GM21717 (cell line): ENCODE measurements around the gene HSD17B13.

ENCODE experiments used
- ATAC-seq: cut with Tn5 transposase; IDR thresholded peaks from one replicate; pipeline ENCODE4 v1.9.1; 2021; ENCODE audit warnings: mild to moderate bottlenecking, moderate library complexity; ENCODE audit not compliant: unreplicated experiment

The HSD17B13 gene

GRCh38 chr4:87270144-87270543, 52.5 kb downstream of the HSD17B13 start:
- ATAC-seq, result no peak

DNA sequence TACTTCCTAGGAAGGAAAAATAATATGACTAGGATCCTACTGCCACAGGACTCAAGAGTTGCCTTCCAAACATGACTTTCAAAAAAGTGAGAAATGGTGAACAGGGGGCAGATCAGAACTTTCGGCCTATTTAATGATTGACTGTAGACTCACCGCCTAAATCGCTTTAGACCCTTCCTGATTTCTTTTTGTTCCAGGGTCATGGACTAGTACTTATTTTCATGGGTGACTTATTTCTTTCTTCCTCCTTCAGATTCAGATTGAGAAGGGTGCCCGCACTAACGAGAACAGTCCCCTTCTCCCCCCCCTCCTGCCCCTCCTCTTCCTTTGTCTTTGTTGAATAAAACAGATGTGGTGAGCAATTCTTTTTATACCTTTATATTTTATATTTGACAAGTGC, 54.3 kb downstream of the HSD17B13 start:
- no peak for ATAC-seq

- no peak for ATAC-seq
Observed at GRCh38 chr4:87266986-87267385, 55.7 kb downstream of the HSD17B13 start.

DNA sequence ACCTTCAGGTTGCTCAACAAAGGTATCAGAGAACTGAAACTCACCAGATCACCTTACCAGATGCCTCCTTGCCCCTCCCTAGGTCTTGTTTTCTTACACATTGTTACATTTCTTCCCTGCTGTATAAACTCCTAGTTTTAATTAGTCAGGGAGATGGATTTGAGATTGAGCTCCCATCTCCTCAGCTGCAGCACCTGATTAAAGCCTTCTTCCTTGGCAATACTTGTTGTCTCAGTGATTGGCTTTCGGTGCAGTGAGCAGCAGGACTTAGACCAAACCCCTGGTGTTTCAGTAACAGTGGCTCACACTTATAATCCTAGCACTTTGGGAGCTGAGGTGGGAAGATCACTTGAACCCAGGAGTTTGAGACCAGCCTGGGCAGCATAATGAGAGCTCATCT, 59.8 kb downstream of the HSD17B13 start:
- no peak for ATAC-seq

DNA sequence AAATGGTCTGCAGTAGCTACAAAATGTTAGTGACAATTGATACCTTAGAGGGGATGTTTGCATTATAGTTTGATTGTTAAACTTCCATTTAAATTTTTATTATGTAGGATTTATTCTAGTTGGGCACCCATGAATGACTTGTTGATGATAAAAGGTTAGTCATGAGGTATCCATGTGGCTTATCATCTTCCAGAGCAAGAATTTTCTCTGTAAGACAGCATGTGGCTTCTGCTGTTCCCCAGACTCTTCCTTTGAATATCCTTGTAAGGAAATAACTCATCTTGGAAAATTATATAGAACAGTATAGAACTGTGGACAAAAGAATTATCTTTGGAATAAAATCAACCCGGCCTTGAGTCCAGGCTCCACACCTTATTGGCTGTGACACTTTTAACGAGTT, 62.2 kb downstream of the HSD17B13 start:
- no peak for ATAC-seq

DNA sequence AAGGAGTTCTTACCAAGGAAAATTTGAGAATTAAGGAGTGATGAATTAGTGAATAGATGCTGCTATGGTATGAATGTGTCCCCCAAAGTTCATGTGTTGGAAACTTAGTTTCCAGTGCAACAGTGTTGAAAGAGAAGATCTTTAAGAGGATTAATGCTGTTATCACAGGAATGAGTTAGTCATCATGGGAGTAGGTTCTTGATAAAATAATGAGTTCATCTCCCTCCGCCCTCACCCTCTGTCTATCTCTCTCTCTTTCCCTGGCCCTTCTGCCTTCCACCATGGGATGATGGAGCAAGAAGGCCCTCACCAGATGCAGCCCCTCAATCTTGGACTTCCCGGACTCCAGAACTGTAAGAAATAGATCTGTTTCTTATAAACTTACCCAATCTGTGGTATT, 64.0 kb downstream of the HSD17B13 start:
- no peak for ATAC-seq

GRCh38 chr4:87257523-87257922, 65.2 kb downstream of the HSD17B13 start:
- no peak for ATAC-seq

- ATAC-seq, result no peak
Observed at GRCh38 chr4:87255755-87256154, 66.9 kb downstream of the HSD17B13 start.
